WTC11 (cell line): Measurements from ENCODE around the gene ELK3. TPM values are rescaled to one million over a fixed set of nuclear protein-coding genes. Genes with fewer than 3 reads are reported as not detected.

ENCODE experiments used
- ATAC-seq: fragments of 200-7000 bp; cut with Tn5 transposase; 2 replicates; pipeline ENCODE4 v1.10.0; 2021; ENCODE audit warnings: mild to moderate bottlenecking, moderate library complexity
- CTCF ChIA-PET: fragments of 300-600 bp; sonication (Branson Sonifier 250); formaldehyde crosslinking; loops from one replicate; lab custom pipeline; 2021; ENCODE audit warnings: antibody characterized with exemption; lab: Charles Lee
- POLR2A ChIA-PET: fragments of 350-600 bp; sonication (Branson Sonifier 250); formaldehyde crosslinking; loops from one replicate; lab custom pipeline; 2021; ENCODE audit warnings: antibody characterized with exemption; lab: Charles Lee
- DNase-seq: peaks from one replicate; pipeline ENCODE4 v3.0.0; 2021; ENCODE audit warnings: low spot score
- H3K27ac Mint-ChIP-seq: 2 replicates; pipeline ENCODE4 v1.8.0; 2021; ENCODE audit warnings: mixed read lengths
- H3K27me3 Mint-ChIP-seq: 2 replicates; pipeline ENCODE4 v1.8.0; 2021; ENCODE audit warnings: low read depth, mild to moderate bottlenecking, moderate library complexity, mixed read lengths
- H3K36me3 Mint-ChIP-seq: 2 replicates; pipeline ENCODE4 v1.8.0; 2021; ENCODE audit warnings: mixed read lengths
- H3K4me1 Mint-ChIP-seq: 2 replicates; pipeline ENCODE4 v1.8.0; 2022; ENCODE audit warnings: mixed read lengths
- H3K4me3 Mint-ChIP-seq: 2 replicates; pipeline ENCODE4 v1.8.0; 2021; ENCODE audit warnings: mild to moderate bottlenecking, moderate library complexity, mixed read lengths
- H3K9me3 Mint-ChIP-seq: 2 replicates; pipeline ENCODE4 v1.8.0; 2021; ENCODE audit warnings: mixed read lengths
- ATF1 ChIP-seq: sonication (generic); formaldehyde crosslinking; IDR thresholded peaks from 2 replicates; pipeline ENCODE4 v1.8.1; 2023; ENCODE audit warnings: mild to moderate bottlenecking, moderate library complexity, missing genetic modification reagents
- CBFB ChIP-seq: sonication (generic); formaldehyde crosslinking; IDR thresholded peaks from 2 replicates; pipeline ENCODE4 v1.8.1; 2022; ENCODE audit warnings: mild to moderate bottlenecking, low read depth, missing genetic modification reagents
- CREB1 ChIP-seq: sonication (generic); formaldehyde crosslinking; IDR thresholded peaks from 2 replicates; pipeline ENCODE4 v1.8.0; 2023; ENCODE audit warnings: mild to moderate bottlenecking, missing genetic modification reagents
- FOXJ3 ChIP-seq: sonication (generic); formaldehyde crosslinking; IDR thresholded peaks from 2 replicates; pipeline ENCODE4 v1.9.0; 2021; ENCODE audit warnings: missing genetic modification reagents, mild to moderate bottlenecking, borderline replicate concordance
- GRHL2 ChIP-seq: fragments of 250-450 bp; sonication (Bioruptor Pico); IDR thresholded peaks from 2 replicates; pipeline ENCODE4 v1.8.0; 2022; ENCODE audit warnings: mild to moderate bottlenecking, moderate library complexity; ENCODE audit not compliant: insufficient replicate concordance, severe bottlenecking
- IRF2 ChIP-seq: sonication (generic); formaldehyde crosslinking; IDR thresholded peaks from 2 replicates; pipeline ENCODE4 v1.8.0; 2022; ENCODE audit warnings: low read depth, missing genetic modification reagents, borderline replicate concordance
- JAZF1 ChIP-seq: fragments of 250-450 bp; sonication (Bioruptor Pico); IDR thresholded peaks from 2 replicates; pipeline ENCODE4 v1.9.0; 2021; ENCODE audit warnings: moderate library complexity, mild to moderate bottlenecking, inconsistent platforms
- MYBL2 ChIP-seq: sonication (generic); formaldehyde crosslinking; IDR thresholded peaks from 2 replicates; pipeline ENCODE4 v1.8.1; 2023; ENCODE audit warnings: mild to moderate bottlenecking, moderate library complexity, missing genetic modification reagents
- NFATC4 ChIP-seq: fragments of 250-450 bp; sonication (Bioruptor Pico); IDR thresholded peaks from 2 replicates; pipeline ENCODE4 v1.9.0; 2021; ENCODE audit warnings: mild to moderate bottlenecking
- NR1H2 ChIP-seq: sonication (generic); formaldehyde crosslinking; IDR thresholded peaks from 2 replicates; pipeline ENCODE4 v1.9.0; 2021; ENCODE audit warnings: mild to moderate bottlenecking, moderate library complexity, missing genetic modification reagents
- PRRX2 ChIP-seq: fragments of 250-450 bp; sonication (Bioruptor Pico); IDR thresholded peaks from 2 replicates; pipeline ENCODE4 v1.8.0; 2021; ENCODE audit warnings: mild to moderate bottlenecking
- SMAD4 ChIP-seq: sonication (generic); formaldehyde crosslinking; IDR thresholded peaks from 2 replicates; pipeline ENCODE4 v1.8.0; 2022; ENCODE audit warnings: mild to moderate bottlenecking, missing genetic modification reagents
- TEAD1 ChIP-seq: sonication (generic); formaldehyde crosslinking; IDR thresholded peaks from 2 replicates; pipeline ENCODE4 v1.8.0; 2022; ENCODE audit warnings: mild to moderate bottlenecking, missing genetic modification reagents
- ZNF121 ChIP-seq: sonication (generic); formaldehyde crosslinking; IDR thresholded peaks from 2 replicates; pipeline ENCODE4 v1.8.0; 2023; ENCODE audit warnings: missing genetic modification reagents
- ZNF423 ChIP-seq: fragments of 250-450 bp; sonication (Bioruptor Pico); IDR thresholded peaks from 2 replicates; pipeline ENCODE4 v2.1.2; 2022; ENCODE audit warnings: mild to moderate bottlenecking, moderate library complexity
- total RNA-seq: library from RNA; stranded (reverse); gene quantifications from 3 replicates; pipeline ENCODE4 v1.2.3, GENCODE V29; 2021
- TF ChIP-seq, protein P1 (sequence below): sonication (generic); formaldehyde crosslinking; IDR thresholded peaks from 2 replicates; pipeline ENCODE4 v1.8.0; 2022; ENCODE audit warnings: missing genetic modification reagents
- TF ChIP-seq, protein P2 (sequence below): fragments of 250-450 bp; sonication (Bioruptor Pico); IDR thresholded peaks from 2 replicates; pipeline ENCODE4 v1.9.0; 2021; ENCODE audit warnings: moderate library complexity, mild to moderate bottlenecking, inconsistent platforms, borderline replicate concordance
- TF ChIP-seq, protein P3 (sequence below): sonication (generic); formaldehyde crosslinking; IDR thresholded peaks from 2 replicates; pipeline ENCODE4 v1.8.0; 2023; ENCODE audit warnings: missing genetic modification reagents, mild to moderate bottlenecking, borderline replicate concordance
- TF ChIP-seq, protein P4 (sequence below): sonication (generic); formaldehyde crosslinking; conservative IDR thresholded peaks from 2 replicates; pipeline ENCODE4 v1.8.1; 2023; ENCODE audit warnings: mild to moderate bottlenecking, low read depth, missing genetic modification reagents, moderate library complexity
- TF ChIP-seq, protein P5 (sequence below): sonication (generic); formaldehyde crosslinking; IDR thresholded peaks from 2 replicates; pipeline ENCODE4 v1.8.0; 2022; ENCODE audit warnings: mild to moderate bottlenecking, missing genetic modification reagents
- TF ChIP-seq, protein P6 (sequence below): sonication (generic); formaldehyde crosslinking; IDR thresholded peaks from 2 replicates; pipeline ENCODE4 v1.8.1; 2023; ENCODE audit warnings: mild to moderate bottlenecking, missing genetic modification reagents, moderate library complexity

ELK3 gene
- total RNA-seq, 1 experiment from 2014 or later, result 16.5 TPM

DNA sequence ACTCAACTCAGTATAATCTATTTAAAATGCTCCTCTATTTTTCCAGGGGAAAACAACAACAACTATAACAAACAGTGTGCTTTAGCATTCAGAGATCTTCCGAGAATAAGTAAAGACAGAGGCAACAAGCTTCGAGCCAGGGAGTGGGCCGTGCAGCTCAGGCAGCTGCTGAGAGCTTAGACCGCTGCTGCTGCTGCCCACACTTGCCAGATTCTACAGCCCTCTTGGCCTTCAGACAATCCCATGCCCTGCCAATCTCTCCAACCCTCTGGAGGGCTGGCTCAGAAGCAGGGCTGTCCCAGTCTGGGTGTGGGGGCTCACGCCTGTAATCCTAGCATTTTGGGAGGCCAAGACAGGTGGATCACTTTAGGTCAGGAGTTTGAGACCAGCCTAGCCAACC, 23.4 kb upstream of the ELK3 start (continued):
- TF ChIP-seq, protein P1, sequence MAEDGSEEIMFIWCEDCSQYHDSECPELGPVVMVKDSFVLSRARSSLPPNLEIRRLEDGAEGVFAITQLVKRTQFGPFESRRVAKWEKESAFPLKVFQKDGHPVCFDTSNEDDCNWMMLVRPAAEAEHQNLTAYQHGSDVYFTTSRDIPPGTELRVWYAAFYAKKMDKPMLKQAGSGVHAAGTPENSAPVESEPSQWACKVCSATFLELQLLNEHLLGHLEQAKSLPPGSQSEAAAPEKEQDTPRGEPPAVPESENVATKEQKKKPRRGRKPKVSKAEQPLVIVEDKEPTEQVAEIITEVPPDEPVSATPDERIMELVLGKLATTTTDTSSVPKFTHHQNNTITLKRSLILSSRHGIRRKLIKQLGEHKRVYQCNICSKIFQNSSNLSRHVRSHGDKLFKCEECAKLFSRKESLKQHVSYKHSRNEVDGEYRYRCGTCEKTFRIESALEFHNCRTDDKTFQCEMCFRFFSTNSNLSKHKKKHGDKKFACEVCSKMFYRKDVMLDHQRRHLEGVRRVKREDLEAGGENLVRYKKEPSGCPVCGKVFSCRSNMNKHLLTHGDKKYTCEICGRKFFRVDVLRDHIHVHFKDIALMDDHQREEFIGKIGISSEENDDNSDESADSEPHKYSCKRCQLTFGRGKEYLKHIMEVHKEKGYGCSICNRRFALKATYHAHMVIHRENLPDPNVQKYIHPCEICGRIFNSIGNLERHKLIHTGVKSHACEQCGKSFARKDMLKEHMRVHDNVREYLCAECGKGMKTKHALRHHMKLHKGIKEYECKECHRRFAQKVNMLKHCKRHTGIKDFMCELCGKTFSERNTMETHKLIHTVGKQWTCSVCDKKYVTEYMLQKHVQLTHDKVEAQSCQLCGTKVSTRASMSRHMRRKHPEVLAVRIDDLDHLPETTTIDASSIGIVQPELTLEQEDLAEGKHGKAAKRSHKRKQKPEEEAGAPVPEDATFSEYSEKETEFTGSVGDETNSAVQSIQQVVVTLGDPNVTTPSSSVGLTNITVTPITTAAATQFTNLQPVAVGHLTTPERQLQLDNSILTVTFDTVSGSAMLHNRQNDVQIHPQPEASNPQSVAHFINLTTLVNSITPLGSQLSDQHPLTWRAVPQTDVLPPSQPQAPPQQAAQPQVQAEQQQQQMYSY (CRISPR knock-in tag), result no peak
- TF ChIP-seq NR1H2 (CRISPR knock-in tag) (no peak), ZNF423 (CRISPR knock-in tag) (no peak), PRRX2 (CRISPR knock-in tag) (no peak), IRF2 (CRISPR knock-in tag) (no peak)

DNA sequence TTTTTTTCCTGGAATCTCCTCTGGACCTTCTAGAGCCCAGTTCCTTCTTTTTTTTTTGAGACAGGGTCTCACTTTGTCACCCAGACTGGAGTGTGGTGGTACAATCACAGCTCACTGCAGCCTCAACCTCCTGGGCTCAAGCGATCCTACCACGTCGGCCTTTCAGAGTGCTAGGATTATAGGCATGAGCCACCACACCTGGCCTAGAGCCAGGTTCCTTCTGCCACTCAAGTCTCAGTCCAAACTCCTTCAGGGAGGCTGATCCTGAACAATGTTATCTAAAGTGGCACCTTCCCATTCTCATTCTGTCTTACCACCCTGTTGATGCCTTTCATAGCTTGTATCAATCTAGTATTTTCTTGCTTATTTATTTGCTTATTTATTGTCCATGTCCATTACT, 22.3 kb upstream of the ELK3 start:
- POLR2A ChIA-PET, result no interaction called here
- Mint-ChIP-seq H3K4me3 (no peak overlapping the region), H3K9me3 (peaks cover 17% of the 10 kb centered on the region), H3K4me1 (no peaks in the 10 kb centered on the region), H3K27me3 (peaks cover 4% of the 10 kb centered on the region), H3K36me3 (peaks cover 5% of the 10 kb centered on the region), H3K27ac (no peak overlapping the region)
- TF ChIP-seq, protein P2, sequence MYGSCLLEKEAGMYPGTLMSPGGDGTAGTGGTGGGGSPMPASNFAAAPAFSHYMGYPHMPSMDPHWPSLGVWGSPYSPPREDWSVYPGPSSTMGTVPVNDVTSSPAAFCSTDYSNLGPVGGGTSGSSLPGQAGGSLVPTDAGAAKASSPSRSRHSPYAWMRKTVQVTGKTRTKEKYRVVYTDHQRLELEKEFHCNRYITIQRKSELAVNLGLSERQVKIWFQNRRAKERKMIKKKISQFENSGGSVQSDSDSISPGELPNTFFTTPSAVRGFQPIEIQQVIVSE, result no peak
- TF ChIP-seq PRRX2 (CRISPR knock-in tag) (no peak), JAZF1 (CRISPR knock-in tag) (no peak), SMAD4 (CRISPR knock-in tag) (no peak), TEAD1 (no peak), ATF1 (CRISPR knock-in tag) (no peak), FOXJ3 (CRISPR knock-in tag) (no peak)
- TF ChIP-seq, protein P3, sequence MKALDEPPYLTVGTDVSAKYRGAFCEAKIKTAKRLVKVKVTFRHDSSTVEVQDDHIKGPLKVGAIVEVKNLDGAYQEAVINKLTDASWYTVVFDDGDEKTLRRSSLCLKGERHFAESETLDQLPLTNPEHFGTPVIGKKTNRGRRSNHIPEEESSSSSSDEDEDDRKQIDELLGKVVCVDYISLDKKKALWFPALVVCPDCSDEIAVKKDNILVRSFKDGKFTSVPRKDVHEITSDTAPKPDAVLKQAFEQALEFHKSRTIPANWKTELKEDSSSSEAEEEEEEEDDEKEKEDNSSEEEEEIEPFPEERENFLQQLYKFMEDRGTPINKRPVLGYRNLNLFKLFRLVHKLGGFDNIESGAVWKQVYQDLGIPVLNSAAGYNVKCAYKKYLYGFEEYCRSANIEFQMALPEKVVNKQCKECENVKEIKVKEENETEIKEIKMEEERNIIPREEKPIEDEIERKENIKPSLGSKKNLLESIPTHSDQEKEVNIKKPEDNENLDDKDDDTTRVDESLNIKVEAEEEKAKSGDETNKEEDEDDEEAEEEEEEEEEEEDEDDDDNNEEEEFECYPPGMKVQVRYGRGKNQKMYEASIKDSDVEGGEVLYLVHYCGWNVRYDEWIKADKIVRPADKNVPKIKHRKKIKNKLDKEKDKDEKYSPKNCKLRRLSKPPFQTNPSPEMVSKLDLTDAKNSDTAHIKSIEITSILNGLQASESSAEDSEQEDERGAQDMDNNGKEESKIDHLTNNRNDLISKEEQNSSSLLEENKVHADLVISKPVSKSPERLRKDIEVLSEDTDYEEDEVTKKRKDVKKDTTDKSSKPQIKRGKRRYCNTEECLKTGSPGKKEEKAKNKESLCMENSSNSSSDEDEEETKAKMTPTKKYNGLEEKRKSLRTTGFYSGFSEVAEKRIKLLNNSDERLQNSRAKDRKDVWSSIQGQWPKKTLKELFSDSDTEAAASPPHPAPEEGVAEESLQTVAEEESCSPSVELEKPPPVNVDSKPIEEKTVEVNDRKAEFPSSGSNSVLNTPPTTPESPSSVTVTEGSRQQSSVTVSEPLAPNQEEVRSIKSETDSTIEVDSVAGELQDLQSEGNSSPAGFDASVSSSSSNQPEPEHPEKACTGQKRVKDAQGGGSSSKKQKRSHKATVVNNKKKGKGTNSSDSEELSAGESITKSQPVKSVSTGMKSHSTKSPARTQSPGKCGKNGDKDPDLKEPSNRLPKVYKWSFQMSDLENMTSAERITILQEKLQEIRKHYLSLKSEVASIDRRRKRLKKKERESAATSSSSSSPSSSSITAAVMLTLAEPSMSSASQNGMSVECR (CRISPR knock-in tag), result no peak
- DNase-seq (no peak), ATAC-seq (no peak)
- CTCF ChIA-PET, result no interaction called here

DNA sequence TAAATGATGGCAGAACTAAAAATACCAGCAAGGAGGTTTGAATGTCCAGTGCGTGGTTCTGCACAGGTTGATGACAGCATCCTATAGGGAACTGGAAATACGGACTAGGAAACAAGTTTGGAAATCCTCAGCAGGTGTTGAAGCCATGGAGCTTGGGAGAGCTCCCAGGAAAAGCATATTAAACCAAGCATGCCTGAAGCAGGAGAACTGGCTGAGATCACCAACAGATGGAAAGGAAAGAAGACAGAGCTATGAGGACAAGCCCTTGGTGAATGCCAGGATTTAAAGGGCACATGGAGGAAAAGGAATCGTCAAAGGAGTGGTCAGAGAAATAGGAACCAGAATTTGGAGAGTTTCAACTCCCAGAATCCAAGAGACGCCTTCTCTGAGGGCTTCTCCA, 21.2 kb upstream of the ELK3 start:
- peaks cover 21% of the 10 kb centered on the region for H3K9me3 Mint-ChIP-seq
- ATAC-seq (no peak), DNase-seq (no peak)
- no peak overlapping the region for H3K4me3 Mint-ChIP-seq
- H3K4me1 Mint-ChIP-seq, result no peaks in the 10 kb centered on the region
- no peak overlapping the region for H3K27ac Mint-ChIP-seq
- ChIA-PET CTCF (interaction anchor here (1.2 kb wide), 1 partner anchor 42 kb away, joined by 3 read pairs; no protein-coding TSS in a partner anchor), POLR2A (no interaction called here)
- peaks cover 8% of the 10 kb centered on the region for H3K36me3 Mint-ChIP-seq
- H3K27me3 Mint-ChIP-seq, result peaks cover 7% of the 10 kb centered on the region
- no peak for TF ChIP-seq ZNF121
- TF ChIP-seq ZNF423 (CRISPR knock-in tag), result no peak
- TF ChIP-seq, protein P4, sequence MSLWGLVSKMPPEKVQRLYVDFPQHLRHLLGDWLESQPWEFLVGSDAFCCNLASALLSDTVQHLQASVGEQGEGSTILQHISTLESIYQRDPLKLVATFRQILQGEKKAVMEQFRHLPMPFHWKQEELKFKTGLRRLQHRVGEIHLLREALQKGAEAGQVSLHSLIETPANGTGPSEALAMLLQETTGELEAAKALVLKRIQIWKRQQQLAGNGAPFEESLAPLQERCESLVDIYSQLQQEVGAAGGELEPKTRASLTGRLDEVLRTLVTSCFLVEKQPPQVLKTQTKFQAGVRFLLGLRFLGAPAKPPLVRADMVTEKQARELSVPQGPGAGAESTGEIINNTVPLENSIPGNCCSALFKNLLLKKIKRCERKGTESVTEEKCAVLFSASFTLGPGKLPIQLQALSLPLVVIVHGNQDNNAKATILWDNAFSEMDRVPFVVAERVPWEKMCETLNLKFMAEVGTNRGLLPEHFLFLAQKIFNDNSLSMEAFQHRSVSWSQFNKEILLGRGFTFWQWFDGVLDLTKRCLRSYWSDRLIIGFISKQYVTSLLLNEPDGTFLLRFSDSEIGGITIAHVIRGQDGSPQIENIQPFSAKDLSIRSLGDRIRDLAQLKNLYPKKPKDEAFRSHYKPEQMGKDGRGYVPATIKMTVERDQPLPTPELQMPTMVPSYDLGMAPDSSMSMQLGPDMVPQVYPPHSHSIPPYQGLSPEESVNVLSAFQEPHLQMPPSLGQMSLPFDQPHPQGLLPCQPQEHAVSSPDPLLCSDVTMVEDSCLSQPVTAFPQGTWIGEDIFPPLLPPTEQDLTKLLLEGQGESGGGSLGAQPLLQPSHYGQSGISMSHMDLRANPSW, result no peak
- TF ChIP-seq CBFB (CRISPR knock-in tag), result no peak
- TF ChIP-seq, protein P5, sequence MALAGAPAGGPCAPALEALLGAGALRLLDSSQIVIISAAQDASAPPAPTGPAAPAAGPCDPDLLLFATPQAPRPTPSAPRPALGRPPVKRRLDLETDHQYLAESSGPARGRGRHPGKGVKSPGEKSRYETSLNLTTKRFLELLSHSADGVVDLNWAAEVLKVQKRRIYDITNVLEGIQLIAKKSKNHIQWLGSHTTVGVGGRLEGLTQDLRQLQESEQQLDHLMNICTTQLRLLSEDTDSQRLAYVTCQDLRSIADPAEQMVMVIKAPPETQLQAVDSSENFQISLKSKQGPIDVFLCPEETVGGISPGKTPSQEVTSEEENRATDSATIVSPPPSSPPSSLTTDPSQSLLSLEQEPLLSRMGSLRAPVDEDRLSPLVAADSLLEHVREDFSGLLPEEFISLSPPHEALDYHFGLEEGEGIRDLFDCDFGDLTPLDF (CRISPR knock-in tag), result no peak
- TF ChIP-seq, protein P6, sequence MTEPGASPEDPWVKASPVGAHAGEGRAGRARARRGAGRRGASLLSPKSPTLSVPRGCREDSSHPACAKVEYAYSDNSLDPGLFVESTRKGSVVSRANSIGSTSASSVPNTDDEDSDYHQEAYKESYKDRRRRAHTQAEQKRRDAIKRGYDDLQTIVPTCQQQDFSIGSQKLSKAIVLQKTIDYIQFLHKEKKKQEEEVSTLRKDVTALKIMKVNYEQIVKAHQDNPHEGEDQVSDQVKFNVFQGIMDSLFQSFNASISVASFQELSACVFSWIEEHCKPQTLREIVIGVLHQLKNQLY (CRISPR knock-in tag), result no peak
- no peak for TF ChIP-seq FOXJ3 (CRISPR knock-in tag)
- no peak for TF ChIP-seq NFATC4 (CRISPR knock-in tag)
- no peak for TF ChIP-seq MYBL2 (CRISPR knock-in tag)
- no peak for TF ChIP-seq CREB1 (CRISPR knock-in tag)
- TF ChIP-seq GRHL2 (CRISPR knock-in tag), result no peak
